NCI-H69 (cell line): Measurements from ENCODE around the gene SND1.
"Not testable (repeated sequence)": the region's sequence is repeated elsewhere in the genome, so short reads cannot be mapped to it uniquely, and the experiment has no call there.

Experiments
- DNase-seq: peaks from one replicate; lab custom pipeline; 2025; lab: John Stamatoyannopoulos, UW

The SND1 gene

DNA sequence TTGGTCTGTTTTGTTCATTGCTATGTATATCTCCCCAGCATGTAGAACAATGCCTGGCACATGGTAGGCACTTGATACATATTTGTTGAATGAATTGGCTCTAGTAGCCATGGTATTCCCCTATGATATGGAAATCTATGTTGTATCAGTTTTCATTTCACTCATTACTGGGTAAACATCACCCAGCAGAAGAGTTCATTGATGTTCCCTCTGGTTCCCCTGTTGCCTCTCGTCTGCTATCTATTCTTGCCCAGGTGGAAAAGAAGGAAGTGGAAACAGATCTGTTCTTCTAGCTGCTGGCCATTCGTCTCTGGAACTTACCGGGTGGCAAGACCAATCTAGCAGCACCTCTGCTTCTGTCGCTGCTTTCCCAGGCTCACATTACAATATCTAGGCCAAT lies 307.8 kb downstream of the SND1 start:
- DNase-seq: no peak

DNA sequence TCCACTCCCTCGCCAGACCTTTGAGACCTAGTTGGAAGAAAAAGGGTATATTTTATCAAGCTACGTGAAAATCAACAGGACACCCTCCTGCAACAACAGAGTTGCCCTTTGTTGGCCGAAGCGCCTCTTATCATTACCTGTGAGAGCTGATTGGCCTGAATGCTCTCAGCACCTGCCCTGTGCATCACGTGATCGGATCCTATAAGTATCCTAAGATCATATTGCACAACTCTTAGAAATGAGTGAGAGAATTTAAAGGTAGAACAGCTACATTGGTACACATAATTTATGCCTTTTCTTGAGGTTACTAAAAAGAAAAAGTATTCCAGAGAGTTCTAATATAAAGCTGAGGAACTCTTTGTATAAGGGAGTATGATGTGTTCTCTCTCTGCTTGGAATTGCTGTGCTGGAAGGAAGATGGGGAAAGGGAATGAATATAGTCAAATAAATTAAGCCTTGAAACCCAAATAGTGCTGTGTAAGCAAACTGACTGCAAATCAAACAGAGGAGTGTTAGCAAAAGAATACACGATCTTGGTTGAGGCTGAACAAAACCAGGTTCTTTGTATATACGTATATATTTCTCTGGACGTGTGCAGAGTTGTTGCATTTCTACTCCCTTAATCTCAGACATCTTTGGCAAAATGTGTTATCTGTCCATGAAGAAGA lies 309.9 kb downstream of the SND1 start:
- no peak for DNase-seq

DNA sequence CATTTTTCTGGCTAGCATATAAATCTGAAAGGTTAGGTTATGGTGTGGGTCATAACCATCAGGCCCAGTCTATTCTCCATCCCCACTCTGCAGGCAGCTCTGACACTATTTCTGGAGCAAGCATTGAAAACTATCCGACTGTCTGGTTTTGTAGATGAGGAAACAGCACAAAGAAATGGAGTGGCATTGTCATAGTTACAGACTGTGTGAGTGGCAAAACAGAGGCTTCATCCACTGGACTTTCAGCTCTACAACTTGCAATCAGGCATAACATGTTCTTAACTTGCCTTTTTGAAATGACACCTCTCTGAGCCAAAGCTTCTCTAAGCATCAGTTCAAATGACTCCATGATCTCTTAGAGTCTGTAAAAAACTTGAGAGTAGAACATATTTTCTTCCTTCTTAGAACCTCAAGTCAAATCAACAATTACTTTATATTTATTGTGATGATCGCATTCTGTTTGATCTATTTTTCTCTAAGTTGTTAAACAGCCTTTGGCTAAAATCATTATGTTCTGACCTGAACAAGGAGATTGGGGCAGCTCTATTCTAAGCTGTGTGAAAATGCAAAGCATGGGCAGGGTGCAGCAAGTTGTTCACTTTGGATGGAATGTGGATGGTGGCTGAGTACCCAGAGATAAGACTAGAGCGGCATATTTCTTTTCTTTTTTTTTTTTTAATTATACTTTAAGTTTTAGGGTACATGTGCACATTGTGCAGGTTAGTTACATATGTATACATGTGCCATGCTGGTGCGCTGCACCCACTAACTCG lies 310.8 kb downstream of the SND1 start:
- DNase-seq: no peak

DNA sequence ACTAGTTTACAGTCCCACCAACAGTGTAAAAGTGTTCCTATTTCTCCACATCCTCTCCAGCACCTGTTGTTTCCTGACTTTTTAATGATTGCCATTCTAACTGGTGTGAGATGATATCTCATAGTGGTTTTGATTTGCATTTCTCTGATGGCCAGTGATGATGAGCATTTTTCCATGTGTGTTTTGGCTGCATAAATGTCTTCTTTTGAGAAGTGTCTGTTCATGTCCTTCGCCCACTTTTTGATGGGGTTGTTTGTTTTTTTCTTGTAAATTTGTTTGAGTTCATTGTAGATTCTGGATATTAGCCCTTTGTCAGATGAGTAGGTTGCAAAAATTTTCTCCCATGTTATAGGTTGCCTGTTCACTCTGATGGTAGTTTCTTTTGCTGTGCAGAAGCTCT lies 311.9 kb downstream of the SND1 start:
- not testable (repeated sequence) for DNase-seq

DNA sequence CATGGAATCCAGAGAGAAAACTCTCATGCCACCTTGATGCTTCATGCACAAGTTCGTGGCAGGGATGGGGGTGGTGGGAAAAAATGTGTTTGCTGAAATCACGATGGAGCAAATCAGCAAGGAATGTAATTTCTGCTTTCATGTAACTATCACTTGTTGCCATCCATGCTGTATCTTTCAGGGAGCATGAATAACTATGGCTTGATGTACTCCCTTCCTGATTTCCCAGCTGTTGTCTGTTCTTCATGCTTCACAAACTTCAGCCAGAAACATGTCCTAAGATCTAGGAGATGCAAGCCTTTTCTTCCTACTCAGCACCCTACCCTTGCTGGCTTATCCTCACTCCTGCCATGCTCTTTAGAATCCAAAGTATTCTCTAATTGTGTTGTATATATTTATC lies 315.3 kb downstream of the SND1 start:
- DNase-seq: no peak

DNA sequence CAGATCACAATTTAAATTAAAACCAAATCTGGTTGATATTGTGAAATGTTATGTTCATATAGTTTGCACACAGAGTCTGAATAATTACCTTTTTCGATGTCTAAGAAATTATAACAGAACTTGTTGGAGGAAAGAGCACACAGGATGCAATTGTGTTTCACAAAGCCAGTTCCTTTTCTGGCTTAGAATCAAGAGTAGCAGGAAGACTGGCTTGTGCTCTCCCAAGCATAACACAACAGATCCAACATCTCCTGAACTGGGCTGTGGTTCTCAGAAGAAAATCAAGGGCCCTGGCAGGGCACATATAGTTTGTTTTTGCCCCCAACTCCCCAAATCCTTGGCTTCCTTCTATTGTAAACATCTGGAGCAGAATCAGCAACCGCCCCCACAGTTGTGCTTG lies 316.6 kb downstream of the SND1 start:
- no peak for DNase-seq

DNA sequence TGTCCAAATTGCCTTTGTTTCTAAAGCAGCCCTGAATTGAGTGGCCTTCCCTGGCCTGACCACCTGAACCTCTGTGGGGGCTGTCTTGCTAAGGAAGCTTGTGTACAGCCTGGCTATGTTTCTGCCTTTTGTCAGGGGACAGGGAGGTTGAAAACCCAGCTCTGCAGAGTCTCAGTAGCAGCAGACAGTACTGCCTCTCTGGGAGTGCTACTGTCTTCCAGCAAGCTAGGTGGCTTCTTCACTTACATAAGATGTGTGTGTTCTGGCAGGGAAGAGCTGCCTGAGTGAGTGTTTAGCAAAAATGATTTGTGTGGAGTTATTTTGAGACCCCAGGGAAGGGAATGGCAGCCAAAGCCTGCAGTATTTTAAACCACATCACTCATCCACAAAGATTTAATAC lies 321.8 kb downstream of the SND1 start:
- DNase-seq: no peak

DNA sequence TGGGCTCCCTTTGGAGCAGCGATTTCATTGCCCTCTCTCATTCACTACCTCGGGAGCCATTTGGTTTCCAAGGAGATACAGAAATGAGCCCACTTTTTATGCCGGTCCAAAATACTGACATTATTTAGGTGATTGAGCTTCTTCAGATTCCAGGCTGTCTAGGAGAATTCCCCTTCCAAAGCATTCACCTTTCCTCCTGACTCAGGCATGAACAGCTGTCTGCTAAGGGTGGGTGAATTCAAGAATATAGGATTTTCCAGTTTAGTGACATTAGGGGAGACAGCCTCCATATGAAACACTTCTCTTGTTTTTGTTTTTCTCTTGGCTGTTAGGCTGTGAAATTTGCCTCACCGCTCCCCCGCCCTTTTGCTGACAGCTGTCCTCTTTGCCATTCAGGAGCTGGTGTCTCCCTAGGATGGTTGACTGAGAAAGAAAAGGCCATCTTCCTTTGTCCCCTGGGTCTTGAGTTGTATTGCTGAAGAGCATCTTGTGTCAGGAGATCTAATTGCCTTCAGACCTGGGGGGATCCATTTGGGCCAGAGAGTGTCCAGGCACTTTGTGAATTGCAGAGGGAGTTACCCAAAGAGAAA lies 322.5 kb downstream of the SND1 start:
- DNase-seq: no peak

DNA sequence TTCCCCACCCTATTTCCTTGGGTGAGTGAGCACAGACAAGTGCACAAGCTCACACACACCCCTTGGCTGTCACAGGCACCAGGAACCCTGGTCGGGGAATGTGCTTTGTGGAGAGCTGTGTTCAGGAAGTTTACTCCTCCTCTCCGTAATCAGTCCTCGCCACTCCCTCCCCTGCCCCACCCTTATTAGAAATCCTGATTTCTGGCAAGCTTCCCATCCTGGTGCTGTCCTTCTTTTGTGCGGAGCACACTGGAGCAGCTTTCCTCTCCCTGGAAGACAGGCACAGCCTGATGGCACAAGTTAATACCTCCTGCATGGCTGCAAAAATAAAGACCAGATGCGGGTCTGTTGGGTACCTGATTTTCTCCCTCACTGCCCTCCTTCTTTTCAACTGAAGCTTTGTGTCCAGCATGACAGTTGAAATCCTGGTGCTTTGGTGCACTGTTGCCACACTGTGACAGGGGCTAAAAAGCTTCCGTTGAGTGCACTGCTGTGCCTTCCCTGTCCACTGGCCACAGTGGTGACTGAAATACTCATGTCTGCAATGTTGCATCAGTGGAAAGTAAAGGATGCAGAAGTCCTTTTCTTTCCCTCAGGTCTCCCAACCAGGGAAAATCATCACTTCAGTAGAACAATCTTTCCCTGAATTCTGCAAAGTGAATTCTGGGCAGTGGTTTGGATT lies 324.2 kb downstream of the SND1 start:
- peak; percentile 96 for DNase-seq

DNA sequence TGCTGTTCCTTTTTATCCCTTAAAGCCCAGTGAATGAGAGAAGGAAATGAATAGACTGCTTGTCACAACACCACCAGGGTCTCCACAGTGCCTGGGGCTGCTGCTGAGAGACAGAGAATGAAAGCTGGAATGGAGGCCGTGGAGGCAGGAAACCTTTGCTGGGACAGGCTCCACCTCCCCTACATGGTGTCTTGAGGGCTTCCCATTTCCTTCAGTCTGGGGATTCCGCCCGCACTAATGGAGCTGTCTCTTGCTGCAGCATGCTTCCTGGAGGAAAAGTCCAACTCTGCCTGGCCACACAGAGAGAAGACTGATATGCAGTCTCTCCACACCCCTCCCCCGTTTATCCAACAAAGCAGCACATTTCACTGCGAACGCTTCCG lies 324.7 kb downstream of the SND1 start:
- DNase-seq: peak; percentile 40

DNA sequence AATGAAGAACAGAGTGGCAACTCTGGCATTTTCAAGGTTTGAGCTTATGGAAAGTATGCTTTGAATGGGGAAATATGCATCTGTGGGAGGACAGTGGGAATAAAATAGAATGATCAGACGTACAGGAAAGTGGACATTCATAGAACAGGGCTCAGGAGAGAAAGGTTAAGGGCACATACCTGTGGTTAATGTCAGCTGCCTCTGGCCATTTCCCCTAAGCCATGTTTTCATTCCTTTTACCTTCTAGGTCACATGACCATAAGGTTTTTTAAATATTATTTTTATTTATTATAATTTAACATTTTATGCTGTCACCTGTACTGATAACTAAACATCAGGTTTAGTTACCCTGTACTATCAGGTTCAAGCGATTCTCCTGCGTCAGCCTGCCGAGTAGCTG lies 326.4 kb downstream of the SND1 start:
- no peak for DNase-seq

DNA sequence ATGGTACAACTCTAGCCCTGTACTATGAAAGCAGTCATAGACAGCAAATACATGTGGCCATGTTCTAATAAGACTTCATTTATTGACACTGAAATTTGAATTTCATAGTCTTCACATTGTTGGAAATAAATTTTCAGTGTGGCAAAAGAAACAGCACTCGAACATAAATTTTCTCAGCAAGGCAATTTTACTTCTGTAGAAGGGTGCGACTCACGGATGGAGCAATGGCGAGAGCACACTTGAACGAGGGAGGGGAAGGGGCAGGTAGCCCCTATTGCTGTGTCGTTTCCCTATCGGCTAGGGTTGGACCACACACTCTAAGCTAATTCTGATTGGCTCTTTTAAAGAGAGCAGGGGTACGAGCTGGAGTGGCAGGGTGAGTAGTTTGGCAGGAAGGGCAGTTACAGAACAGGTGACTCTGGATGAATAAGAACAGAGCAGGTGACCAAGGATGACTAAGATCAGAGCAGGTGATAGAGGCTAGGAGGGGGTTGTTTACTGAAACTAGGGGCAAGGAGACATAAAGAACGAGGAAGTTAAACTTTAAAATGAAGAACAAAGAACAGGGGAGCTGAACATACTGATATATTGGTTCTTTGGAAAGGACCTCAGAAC lies 327.2 kb downstream of the SND1 start:
- DNase-seq: no peak

DNA sequence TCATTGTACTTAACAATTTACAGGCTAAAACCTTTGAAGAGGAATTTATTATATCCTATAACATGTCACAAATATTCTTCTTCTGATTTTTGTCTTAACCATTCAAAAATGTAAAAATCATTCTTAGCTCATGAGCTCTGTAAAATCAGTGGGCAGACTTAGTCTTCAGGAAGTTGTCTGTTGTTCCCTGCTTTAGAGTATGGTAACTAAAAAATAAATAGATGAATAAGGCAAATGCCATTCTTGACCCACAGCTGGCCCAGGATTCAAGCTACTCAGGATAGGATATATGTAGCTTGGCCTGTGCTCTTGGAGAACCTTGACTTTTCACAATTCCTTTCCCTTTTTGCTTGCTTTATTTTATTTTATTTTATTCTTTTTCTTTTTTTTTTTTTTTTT lies 327.7 kb downstream of the SND1 start:
- DNase-seq: no peak

DNA sequence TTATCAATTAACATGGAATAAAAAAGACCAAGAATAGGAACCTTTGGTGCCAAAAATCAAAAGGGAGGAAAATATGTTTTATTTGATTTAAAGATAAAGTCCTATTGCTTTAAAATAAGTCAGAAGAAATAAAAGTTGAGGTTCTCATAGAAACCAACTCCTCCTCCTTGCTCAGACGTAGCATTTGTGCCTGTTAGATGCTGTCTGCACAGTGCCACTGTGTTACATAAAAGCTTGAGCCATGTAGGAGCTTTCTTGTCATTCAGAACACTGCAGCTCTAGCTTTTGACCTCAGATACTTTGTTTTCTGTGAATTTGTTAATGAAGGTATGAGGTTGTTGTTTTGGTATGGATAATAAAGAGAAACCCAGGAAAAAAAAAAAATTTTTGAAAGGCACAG lies 328.9 kb downstream of the SND1 start:
- DNase-seq: no peak

DNA sequence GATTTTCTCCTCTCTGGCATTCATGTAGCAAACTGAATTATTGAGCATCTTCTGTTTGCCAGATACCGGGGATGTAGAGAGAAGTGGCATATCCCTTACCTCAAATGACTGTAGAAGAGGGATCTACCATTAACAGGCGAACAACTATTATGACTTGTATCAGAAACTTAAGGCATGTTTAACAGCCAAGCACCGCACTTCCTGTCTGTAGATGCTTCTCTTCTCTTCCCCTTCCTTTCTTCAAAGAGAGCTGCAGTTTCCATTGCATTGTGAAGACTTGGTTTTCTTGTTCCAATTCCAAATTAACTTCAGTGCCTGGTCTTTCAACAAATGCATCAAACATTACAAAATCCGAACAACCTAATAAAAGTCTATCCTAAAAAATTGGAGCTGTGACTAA lies 330.0 kb downstream of the SND1 start:
- DNase-seq: no peak

DNA sequence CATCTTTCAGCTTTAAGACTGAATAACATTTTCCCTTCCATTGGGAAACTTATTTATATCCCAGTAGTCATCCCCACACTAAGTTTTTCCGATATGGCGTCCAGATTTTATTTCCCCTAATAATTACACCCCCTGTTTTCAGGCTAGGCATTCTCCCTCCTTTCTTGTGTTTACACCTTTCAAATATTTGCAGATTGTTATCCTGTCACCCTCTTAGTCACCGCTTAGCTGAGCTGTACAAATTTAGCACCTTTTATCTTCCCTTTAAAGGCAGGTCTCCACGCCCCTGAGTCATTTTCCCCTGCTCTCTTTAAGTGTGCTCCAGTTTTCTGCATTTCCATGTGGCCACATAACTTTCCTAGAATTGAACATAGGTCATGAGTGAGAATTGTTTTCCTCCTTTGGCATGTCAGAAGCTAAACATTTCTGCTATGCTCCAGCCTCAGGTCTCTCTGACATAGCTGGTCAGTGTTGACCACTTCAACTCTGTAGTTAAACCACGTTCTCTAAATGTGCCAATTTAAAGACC lies 331.9 kb downstream of the SND1 start:
- peak; percentile 74 for DNase-seq

DNA sequence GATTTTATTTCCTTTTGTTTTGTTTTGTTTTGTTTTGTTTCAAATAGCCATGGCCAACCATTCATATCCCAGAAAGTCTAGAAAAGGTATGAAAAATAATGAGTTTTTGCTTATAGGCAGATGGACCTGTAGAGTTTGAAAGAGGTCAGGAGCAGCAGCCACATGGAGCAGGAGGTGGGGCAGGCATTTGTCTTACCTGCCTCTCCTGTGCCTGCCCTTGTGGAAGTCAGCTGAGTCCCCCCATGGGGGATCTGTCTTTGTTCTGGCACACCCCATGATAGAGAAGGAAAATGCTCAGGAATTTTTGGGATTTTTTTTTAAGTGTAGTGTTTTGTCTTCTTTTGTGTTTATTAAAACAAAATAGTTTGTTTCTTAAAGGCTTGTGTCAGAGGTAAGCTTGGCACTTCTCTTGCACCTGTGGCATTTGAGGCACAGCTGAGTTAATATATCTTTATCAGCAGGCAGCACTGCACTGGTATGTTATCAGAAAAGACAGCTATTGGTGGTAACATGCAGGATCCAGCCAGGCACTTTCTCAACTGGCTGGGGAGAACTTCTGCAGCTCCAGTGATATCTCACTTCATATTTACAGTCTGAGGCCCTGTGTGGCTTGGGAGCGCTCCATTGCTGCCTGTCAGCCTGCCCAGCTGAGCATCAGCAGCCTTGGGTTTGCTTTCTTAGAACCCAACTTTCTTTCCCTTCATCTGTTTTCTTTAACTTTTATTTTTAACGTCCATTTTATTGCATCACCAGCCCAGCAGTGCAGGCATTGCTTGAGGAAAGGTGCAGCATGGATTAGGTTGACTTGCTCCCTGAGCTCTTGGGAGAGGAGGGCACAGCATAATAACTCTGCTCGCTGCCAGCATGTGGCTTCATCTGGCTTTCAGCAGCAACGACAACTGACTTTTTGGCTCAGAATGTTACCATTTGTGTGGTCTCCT lies 334.9 kb downstream of the SND1 start:
- DNase-seq: no peak

DNA sequence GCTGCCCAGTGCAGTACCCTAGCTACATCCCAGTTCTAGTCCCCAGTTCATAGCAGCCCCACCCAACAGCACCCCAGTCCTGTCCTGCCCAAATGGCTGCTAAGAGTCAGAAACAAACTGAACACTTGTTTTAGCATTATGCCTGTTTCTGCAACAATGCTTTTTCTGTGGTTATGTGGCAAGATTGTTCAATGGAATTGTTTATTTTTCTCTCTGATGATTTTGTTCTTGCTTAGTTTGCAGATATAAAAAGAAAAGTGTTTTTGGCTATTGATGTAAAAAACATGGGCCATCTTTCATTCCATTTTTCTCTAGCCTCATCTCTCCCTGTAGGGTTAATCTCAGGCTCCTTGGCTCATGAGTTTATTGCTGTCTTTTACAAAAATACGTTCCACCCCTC lies 336.8 kb downstream of the SND1 start:
- no peak for DNase-seq

DNA sequence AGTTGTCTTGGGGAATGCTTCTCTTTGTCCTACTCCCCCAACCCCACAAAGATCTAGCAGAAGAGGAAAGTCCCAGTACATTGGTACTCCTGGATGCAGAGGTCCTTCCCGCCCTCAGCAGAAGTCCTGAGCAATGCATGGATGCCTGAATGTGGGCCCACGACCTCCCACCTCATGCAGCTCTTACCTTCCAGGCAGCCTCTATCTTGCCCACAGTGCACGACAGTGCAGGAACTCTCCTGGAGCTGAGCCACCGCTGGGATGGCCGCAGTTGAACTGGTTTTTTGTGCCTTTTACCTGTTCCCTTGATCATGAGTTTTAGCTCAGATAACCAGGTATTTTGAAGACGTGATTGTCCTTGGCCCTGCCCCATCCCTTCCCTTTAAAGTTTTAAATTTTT lies 341.3 kb downstream of the SND1 start:
- DNase-seq: no peak

DNA sequence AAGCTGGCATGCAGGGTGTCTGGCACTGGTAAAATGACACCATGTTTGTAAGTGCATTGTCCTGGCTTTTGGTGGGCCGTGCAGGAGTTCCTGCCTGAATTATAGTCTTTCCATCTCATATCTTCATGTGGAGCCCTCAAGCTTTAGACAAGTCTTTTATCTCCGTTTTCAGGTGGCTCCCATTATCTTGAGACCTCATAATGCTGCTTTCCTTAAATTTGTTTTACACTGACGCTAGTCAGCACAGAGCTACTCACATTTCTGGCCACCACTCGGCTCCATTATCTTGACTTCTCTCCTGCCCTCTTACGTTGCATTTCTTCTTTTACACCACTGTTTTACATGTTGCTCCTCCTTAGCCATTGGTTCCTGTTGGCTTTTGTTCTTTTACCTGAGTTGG lies 342.0 kb downstream of the SND1 start:
- no peak for DNase-seq
